Brain microvascular endothelial cell (primary cell): ENCODE measurements around the gene SYNE3.

Experiments used
- DNase-seq: peaks from one replicate; pipeline ENCODE4 v3.0.0-alpha.2; 2020
- H3K27ac ChIP-seq: fragments of 250-450 bp; sonication (Bioruptor Pico); 2 replicates; pipeline ENCODE4 v1.5.1; 2020; ENCODE audit warnings: mild to moderate bottlenecking, moderate library complexity
- H3K27me3 ChIP-seq: fragments of 250-450 bp; sonication (Bioruptor Pico); replicated peaks from 2 replicates; pipeline ENCODE4 v1.5.1; 2020; ENCODE audit warnings: mild to moderate bottlenecking
- H3K36me3 ChIP-seq: fragments of 250-450 bp; sonication (Bioruptor Pico); replicated peaks from 2 replicates; pipeline ENCODE4 v1.5.1; 2020; ENCODE audit warnings: mild to moderate bottlenecking
- H3K4me3 ChIP-seq: 2 replicates; pipeline ENCODE4 v1.5.1; 2011; ENCODE audit warnings: low read depth, mild to moderate bottlenecking, control low read depth, low read length, moderate library complexity
- in situ Hi-C: cut with HindIII; loops from 2 replicates; pipeline ENCODE4 v1.10.0; 2017; ENCODE audit warnings: low sequenced_read_pairs, low pct_ligation_motif_present
- TF ChIP-seq, protein P1 (sequence below): IDR thresholded peaks from 2 replicates; pipeline ENCODE4 v1.5.1; 2011; ENCODE audit warnings: low read depth, mild to moderate bottlenecking, moderate library complexity, low read length, control low read depth, inconsistent platforms; ENCODE audit errors: missing control alignments

The SYNE3 gene

DNA sequence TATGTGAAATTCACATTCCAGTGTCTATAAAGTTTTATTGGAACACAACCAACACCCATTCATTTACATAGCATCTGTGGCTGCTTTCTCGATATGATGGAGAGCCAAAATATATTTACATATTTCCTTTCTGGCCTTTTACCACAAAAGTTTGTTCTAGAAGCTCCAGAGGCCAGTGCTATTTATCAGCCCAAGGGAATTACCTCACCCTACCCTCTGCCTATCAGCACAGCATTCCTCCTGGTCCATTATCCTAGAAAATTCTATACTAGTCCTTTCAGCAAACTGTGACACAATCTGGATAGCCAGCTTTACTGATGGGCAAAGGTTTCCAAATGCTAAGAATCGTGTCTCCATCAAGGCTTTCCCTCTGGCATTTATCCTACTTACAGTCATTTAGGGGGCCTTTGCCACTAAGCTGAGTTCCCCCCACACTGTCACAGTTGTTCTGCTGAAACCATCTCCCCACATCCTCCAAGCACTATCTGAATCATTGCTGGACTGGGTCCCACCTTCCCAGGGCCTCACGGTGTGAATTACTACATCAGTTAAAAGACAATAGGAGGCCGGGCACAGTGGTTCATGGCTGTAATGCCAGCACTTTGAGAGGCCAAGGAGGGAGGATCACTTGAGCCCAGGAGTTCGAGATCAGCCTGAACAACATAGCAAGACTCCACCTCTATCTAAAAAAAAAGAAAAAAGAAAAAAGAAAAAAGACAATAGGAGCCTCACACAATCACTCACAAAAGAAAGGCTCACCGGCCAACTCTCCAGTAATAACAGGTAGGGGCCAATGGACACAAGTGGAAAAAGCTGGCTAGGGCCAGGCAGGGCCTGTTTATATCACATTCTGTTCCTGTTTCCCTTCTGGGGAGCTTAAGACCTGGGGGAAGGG lies 12.1 kb downstream of the SYNE3 start:
- H3K27me3 ChIP-seq: no peaks in the 10 kb centered on the region
- H3K4me3 ChIP-seq: no peak overlapping the region
- no peak overlapping the region for H3K27ac ChIP-seq
- in situ Hi-C loops: no loop called here
- peak; percentile 56 for DNase-seq
- TF ChIP-seq, protein P1, sequence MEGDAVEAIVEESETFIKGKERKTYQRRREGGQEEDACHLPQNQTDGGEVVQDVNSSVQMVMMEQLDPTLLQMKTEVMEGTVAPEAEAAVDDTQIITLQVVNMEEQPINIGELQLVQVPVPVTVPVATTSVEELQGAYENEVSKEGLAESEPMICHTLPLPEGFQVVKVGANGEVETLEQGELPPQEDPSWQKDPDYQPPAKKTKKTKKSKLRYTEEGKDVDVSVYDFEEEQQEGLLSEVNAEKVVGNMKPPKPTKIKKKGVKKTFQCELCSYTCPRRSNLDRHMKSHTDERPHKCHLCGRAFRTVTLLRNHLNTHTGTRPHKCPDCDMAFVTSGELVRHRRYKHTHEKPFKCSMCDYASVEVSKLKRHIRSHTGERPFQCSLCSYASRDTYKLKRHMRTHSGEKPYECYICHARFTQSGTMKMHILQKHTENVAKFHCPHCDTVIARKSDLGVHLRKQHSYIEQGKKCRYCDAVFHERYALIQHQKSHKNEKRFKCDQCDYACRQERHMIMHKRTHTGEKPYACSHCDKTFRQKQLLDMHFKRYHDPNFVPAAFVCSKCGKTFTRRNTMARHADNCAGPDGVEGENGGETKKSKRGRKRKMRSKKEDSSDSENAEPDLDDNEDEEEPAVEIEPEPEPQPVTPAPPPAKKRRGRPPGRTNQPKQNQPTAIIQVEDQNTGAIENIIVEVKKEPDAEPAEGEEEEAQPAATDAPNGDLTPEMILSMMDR: no peak
- no peaks in the 10 kb centered on the region for H3K36me3 ChIP-seq

- H3K4me3 ChIP-seq: no peak overlapping the region
- TF ChIP-seq, protein P1: no peak
- no peaks in the 10 kb centered on the region for H3K36me3 ChIP-seq
- H3K27me3 ChIP-seq: no peaks in the 10 kb centered on the region
- DNase-seq: no peak
- in situ Hi-C loops: no loop called here
- no peak overlapping the region for H3K27ac ChIP-seq
Observed at GRCh38 chr14:95503365-95504134, 12.9 kb downstream of the SYNE3 start.

DNA sequence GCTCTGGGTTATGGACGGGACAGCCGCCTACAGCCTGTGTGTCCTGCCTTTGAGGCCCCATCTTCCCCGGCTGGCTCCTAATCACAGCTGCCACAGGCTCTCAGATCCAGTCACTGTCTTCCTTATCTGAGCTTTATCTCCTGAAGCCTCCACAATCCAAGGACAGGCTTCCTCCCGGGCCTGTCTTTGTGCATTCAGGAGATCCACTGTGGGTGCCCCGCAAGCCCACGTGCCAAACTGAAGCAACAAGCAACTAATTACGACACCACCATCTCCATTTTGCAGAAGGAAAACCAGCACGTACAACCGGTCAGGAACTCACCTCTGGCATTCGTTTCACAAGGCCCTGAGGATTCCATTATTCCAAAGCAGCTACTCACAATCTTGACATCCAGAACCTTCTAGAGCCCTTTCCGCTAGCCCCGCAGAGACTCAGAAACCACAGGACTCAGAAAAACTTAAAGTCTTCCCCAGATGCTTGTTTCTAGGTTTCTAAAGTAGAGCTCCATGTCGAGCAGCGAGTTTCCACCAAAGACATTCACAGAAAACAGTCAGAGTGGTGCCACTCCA lies 14.0 kb downstream of the SYNE3 start:
- in situ Hi-C loops: no loop called here
- no peak overlapping the region for H3K27ac ChIP-seq

GRCh38 chr14:95500772-95501401 lies 15.6 kb downstream of the SYNE3 start:
- Histone ChIP-seq H3K4me3 (no peak overlapping the region), H3K36me3 (no peaks in the 10 kb centered on the region), H3K27ac (no peak overlapping the region), H3K27me3 (no peaks in the 10 kb centered on the region)
- TF ChIP-seq, protein P1: no peak
- DNase-seq: peak; percentile 73
- in situ Hi-C loops: no loop called here

More for the DNA sequence above, 14.0 kb downstream of the SYNE3 start:
- H3K4me3 ChIP-seq: no peak overlapping the region
- no peaks in the 10 kb centered on the region for H3K36me3 ChIP-seq
- no peak for DNase-seq
- TF ChIP-seq, protein P1: no peak
- H3K27me3 ChIP-seq: no peaks in the 10 kb centered on the region

DNA sequence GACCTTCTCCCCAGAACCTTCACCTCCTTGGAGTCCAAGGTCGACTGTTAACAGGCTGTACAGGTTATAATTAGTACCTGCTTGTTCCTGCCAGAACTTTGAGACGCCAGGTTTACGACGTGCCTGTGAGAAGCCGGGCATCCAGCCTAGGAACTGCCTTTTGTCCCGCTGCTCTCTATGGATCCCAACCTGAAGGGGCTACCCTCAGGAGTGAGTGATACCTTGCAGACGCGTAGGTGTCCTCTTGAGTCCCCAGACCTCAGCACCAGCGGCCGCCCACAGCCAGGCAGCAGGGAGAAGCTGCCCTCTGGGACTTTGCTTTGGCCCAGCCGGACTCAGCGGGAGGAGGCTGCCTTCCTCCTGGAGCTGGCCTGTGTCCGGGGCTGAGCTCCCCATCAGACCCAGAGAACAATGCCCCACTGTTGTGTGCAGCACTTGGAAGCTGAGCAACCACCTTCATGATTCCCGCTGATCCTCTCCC lies 16.2 kb downstream of the SYNE3 start:
- Histone ChIP-seq H3K36me3 (no peaks in the 10 kb centered on the region), H3K27ac (no peak overlapping the region), H3K4me3 (no peak overlapping the region), H3K27me3 (no peaks in the 10 kb centered on the region)
- TF ChIP-seq, protein P1: no peak
- in situ Hi-C loops: no loop called here
- DNase-seq: no peak
